ENCODE results near the gene EFNB1.

DNA sequence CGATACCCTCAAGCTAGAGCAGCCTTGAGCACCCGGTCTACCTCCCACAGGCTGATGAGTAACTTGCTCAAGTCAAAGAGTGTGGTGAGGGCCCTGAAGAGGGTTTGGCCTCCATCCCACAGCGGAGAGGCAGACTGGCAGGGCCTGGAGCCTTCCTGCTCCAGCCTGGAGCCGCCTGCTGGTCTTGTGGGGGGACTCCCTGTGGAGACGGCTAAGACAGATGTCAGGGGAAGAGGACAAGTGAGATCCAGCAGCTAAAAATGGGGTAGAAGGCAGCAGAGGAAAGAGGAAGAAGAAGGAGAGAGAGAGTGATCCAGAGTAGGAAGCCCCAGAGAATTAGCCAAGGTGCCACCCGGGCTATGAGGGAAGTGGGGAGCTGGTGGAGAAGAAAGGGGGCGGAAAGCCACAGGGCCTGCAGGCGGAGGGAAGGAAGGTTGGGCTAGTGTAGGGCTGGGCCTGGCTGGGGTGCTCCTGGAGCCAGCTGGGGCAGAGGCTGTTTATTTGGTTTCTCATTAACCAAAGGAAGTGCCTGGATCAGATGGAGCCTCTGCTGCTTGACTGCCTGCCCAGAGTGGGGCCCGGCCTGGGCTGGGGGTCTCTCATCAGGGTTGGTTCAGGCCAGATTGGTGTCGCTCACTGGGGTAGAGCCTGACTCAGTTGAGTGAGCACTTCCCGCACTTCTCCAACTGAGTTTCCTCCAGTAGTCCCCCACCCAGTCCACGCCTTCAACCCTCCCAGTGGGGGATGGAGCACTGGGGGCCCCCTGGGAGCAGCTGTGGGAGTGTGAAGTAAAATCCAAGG lies 14.2 kb downstream of the EFNB1 start:
- TF ChIP-seq POLR2AphosphoS5 (IDR thresholded peaks at IDR 0.05; ENCODE audit: low read depth, low read length): no peak
- TF ChIP-seq POLR2A (IDR thresholded peaks at IDR 0.05; ENCODE audit: low read depth, low read length): no peak
- no peak for TF ChIP-seq TAF1 (IDR thresholded peaks at IDR 0.05; ENCODE audit: borderline replicate concordance, low read depth, low read length)
